Spleen (tissue), 11 donors: ENCODE measurements around the gene COL5A1. TPM values are rescaled to one million over a fixed set of nuclear protein-coding genes. Genes with fewer than 3 reads are reported as not detected.

Experiments used
- DNase-seq: peaks from one replicate; pipeline ENCODE4 v3.0.0-alpha.2; 2020
- H3K27ac ChIP-seq, 8 donors: fragments of 200-600 bp; sonication (generic) in 7 of 8; 1 replicate in 4 of 8; 2 replicates in 4 of 8; pipeline versions ENCODE4 v1.5.0 to v1.8.0; 2016 to 2021; ENCODE audit warnings: inconsistent platforms in 4 of 8, mild to moderate bottlenecking in 4 of 8, moderate library complexity in 1 of 8
- H3K27me3 ChIP-seq, 7 donors: fragments of 200-600 bp; sonication (generic) in 6 of 7; replicated peaks in 1 of 7; 1 replicate in 4 of 7; 2 replicates in 3 of 7; pipeline versions ENCODE4 v1.5.0 to v1.8.0; 2016 to 2021; ENCODE audit warnings: inconsistent platforms in 3 of 7, mild to moderate bottlenecking in 1 of 7
- H3K36me3 ChIP-seq, 6 donors: fragments of 200-600 bp; sonication (generic) in 5 of 6; 1 replicate in 4 of 6; 2 replicates in 2 of 6; pipeline versions ENCODE4 v1.5.0 to v1.8.0; 2016 to 2021; ENCODE audit warnings: inconsistent platforms in 2 of 6
- H3K4me1 ChIP-seq, 6 donors: fragments of 200-600 bp; sonication (generic) in 5 of 6; 1 replicate in 3 of 6; 2 replicates in 3 of 6; pipeline versions ENCODE4 v1.5.0 to v1.8.0; 2016 to 2021; ENCODE audit warnings: inconsistent platforms in 3 of 6
- H3K4me3 ChIP-seq, 8 donors: fragments of 200-600 bp; sonication (generic) in 7 of 8; 1 replicate in 4 of 8; 2 replicates in 4 of 8; pipeline versions ENCODE4 v1.5.0 to v1.8.0; 2016 to 2021; ENCODE audit warnings: inconsistent platforms in 4 of 8, mild to moderate bottlenecking in 4 of 8, moderate library complexity in 2 of 8
- H3K9me3 ChIP-seq, 8 donors: fragments of 200-600 bp; sonication (generic) in 7 of 8; 1 replicate in 4 of 8; 2 replicates in 4 of 8; pipeline versions ENCODE4 v1.5.0 to v1.8.0; 2016 to 2021; ENCODE audit warnings: inconsistent platforms in 4 of 8
- CTCF ChIP-seq, 11 experiments: fragments of 200-600 bp in 7 of 11; fragments of 450-650 bp in 4 of 11; sonication (generic) in 4 of 11; IDR thresholded peaks in 8 of 11; conservative IDR thresholded peaks in 3 of 11; 1 replicate in 7 of 11; 2 replicates in 4 of 11; pipeline versions ENCODE4 v1.4.0 to v1.8.0; 2016 to 2021; ENCODE audit warnings: antibody characterized with exemption in 11 of 11, inconsistent platforms in 4 of 11, mild to moderate bottlenecking in 1 of 11
- POLR2A ChIP-seq, 3 donors: fragments of 450-650 bp; IDR thresholded peaks; one replicate each; pipeline ENCODE4 v1.5.1; 2017; ENCODE audit warnings: antibody characterized with exemption in 3 of 3, mild to moderate bottlenecking in 1 of 3
- POLR2AphosphoS5 ChIP-seq, 3 donors: sonication (generic); formaldehyde crosslinking; IDR thresholded peaks; one replicate each; pipeline ENCODE4 v1.5.1; 2017; ENCODE audit warnings: antibody characterized with exemption in 3 of 3
- WGBS, 5 donors: extraction: QIAGEN DNeasy Blood & Tissue Kit in 3 of 5; methylation state at CpG; one replicate each; pipeline versions ENCODE4 v1.1.5 to v1.1.7; 2013 to 2018; 5-methylcytosine and 5-hydroxymethylcytosine counted together
- intact Hi-C: fragments of 100-400 bp; cut with DNase I; formaldehyde crosslinking; loops from one replicate; pipeline ENCODE4 v1.15.0; 2023; ENCODE audit warnings: low total_unique reads
- polyA plus RNA-seq, 3 donors: library from polyadenylated mRNA; stranded (reverse); fragments of 200-250 nt; gene quantifications; one replicate each; pipeline ENCODE4 v1.2.1, GENCODE V29; 2013
- total RNA-seq, 7 donors: library from RNA; depleted of rRNA in 3 of 7; stranded (reverse); fragments of >200 nt in 3 of 7; fragmentation: NEBNext Ultra II Directional in 4 of 7; extraction: Animal tissue kit (Norgen Biotek cat#: 25700) in 4 of 7; gene quantifications; one replicate each; pipeline versions ENCODE4 v1.1.0 to v1.2.1, GENCODE V29; 2016 to 2021
- donor health status: healthy with polysubstance abuse.
- donor health status: DM: no; HTN: no; CAD: no; lungs with moderate emphysema.
- donor health status: DM: no; HTN: no; CAD: no.
- donor health status: Bipolar disorder and iron deficiency.
- donor health status: healthy.
- donor health status: DM: no; HTN: no; CAD: no.
- donor health status: DM: yes; HTN: yes; CAD: no.

Gene COL5A1
- total and polyA plus RNA-seq, 10 donors: 2.6 to 50.6 (median 23.7) TPM

- H3K9me3 ChIP-seq: peaks cover 0 to 6% (median 0%) of the 10 kb centered on the region in 8 donors
- intact Hi-C loops: no loop called here
- no peak for DNase-seq
- no peak overlapping the region for H3K27ac ChIP-seq
- peaks cover 0 to 22% (median 0%) of the 10 kb centered on the region in 7 donors for H3K27me3 ChIP-seq
- TF ChIP-seq POLR2A (IDR thresholded peaks at IDR 0.05): no peak
- no peak for TF ChIP-seq CTCF (IDR thresholded peaks at IDR 0.05 in 8 of 11, conservative IDR thresholded peaks at IDR 0.05 in 3 of 11)
- TF ChIP-seq POLR2AphosphoS5 (IDR thresholded peaks at IDR 0.05): no peak
- 83 to 93% (median 85%) methylated on average over 6 of the region's 6 CpGs for WGBS, 5 donors
- no peak overlapping the region for H3K4me3 ChIP-seq
- H3K36me3 ChIP-seq: no peaks in the 10 kb centered on the region
- peaks cover 0 to 6% (median 0%) of the 10 kb centered on the region in 6 donors for H3K4me1 ChIP-seq
Measured at GRCh38 chr9:134600371-134600770, 41.2 kb upstream of the COL5A1 start.

GRCh38 chr9:134600836-134601638, 40.6 kb upstream of the COL5A1 start:
- peaks cover 0 to 6% (median 0%) of the 10 kb centered on the region in 6 donors for H3K4me1 ChIP-seq
- intact Hi-C loops: no loop called here
- no peak overlapping the region for H3K27ac ChIP-seq
- no peaks in the 10 kb centered on the region for H3K36me3 ChIP-seq
- H3K9me3 ChIP-seq: peaks cover 0 to 6% (median 0%) of the 10 kb centered on the region in 8 donors
- peaks cover 0 to 22% (median 0%) of the 10 kb centered on the region in 7 donors for H3K27me3 ChIP-seq
- no peak for DNase-seq
- 88 to 97% (median 90%) methylated on average over 10 of the region's 10 CpGs for WGBS, 5 donors
- no peak for TF ChIP-seq CTCF (IDR thresholded peaks at IDR 0.05 in 8 of 11, conservative IDR thresholded peaks at IDR 0.05 in 3 of 11)
- no peak for TF ChIP-seq POLR2A (IDR thresholded peaks at IDR 0.05)
- no peak for TF ChIP-seq POLR2AphosphoS5 (IDR thresholded peaks at IDR 0.05)
- H3K4me3 ChIP-seq: no peak overlapping the region

GRCh38 chr9:134601764-134602163, 39.8 kb upstream of the COL5A1 start:
- H3K36me3 ChIP-seq: no peaks in the 10 kb centered on the region
- TF ChIP-seq CTCF (IDR thresholded peaks at IDR 0.05 in 8 of 11, conservative IDR thresholded peaks at IDR 0.05 in 3 of 11) (no peak), POLR2A (IDR thresholded peaks at IDR 0.05) (no peak), POLR2AphosphoS5 (IDR thresholded peaks at IDR 0.05) (no peak)
- no peak overlapping the region for H3K4me3 ChIP-seq
- peaks cover 0 to 6% (median 0%) of the 10 kb centered on the region in 6 donors for H3K4me1 ChIP-seq
- 92 to 98% (median 97%) methylated on average over 7 of the region's 7 CpGs for WGBS, 5 donors
- DNase-seq: no peak
- H3K27me3 ChIP-seq: peaks cover 0 to 22% (median 0%) of the 10 kb centered on the region in 7 donors
- peaks cover 0 to 6% (median 0%) of the 10 kb centered on the region in 8 donors for H3K9me3 ChIP-seq
- no peak overlapping the region for H3K27ac ChIP-seq
- intact Hi-C loops: no loop called here
